ENCODE data around the gene TYMS. TPM values are rescaled to one million over a fixed set of nuclear protein-coding genes. Genes with fewer than 3 reads are reported as not detected.
A peak's percentile ranks its signal among the peaks of the same experiment; 100 is the strongest.

The TYMS gene
- polyA plus RNA-seq, 1 donor from 2014 or later = 3.3 TPM

DNA sequence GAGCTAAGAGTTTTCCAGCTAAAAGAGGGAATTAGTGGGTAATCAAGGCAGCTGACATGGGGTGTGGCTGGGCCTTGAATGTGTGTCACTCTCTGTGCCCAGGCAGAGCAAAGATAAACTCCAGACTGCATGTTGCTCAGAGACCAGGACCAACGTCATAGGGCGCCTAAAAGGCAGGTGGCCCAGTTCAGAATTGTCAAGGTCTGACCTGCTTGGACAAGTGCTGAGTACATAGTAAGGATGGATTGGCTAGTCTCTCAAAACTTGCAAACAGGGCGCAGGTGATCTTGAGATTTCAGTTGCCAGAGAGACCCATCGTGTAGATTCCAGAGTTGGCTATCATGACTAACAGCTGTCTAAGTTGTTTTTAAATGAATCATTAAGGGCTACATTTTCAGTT is 41.7 kb upstream of the TYMS start:
- Histone ChIP-seq H3K27me3 (ENCODE audit: insufficient read depth, low read depth, low read length) (no peaks in the 10 kb centered on the region), H3K4me3 (ENCODE audit: low read length) (no peak overlapping the region), H3K79me2 (replicated peaks; ENCODE audit: insufficient read depth, low read length) (no peaks in the 10 kb centered on the region), H3K9me2 (ENCODE audit: insufficient read depth, low read length) (no peaks in the 10 kb centered on the region), H3K27ac (ENCODE audit: low read length) (no peak overlapping the region), H2AFZ (ENCODE audit: low read depth, low read length) (no peak overlapping the region), H4K20me1 (ENCODE audit: insufficient read depth) (no peaks in the 10 kb centered on the region), H3F3A (ENCODE audit: insufficient read depth, low read length, poor library complexity, severe bottlenecking) (no peaks in the 10 kb centered on the region), H3K9ac (ENCODE audit: low read length) (no peak overlapping the region), H3K4me2 (ENCODE audit: low read length) (no peak overlapping the region), H3K36me3 (ENCODE audit: insufficient read depth, low read length) (no peaks in the 10 kb centered on the region), H3K9me3 (ENCODE audit: low read length) (no peaks in the 10 kb centered on the region)
- TF ChIP-seq, protein P1, sequence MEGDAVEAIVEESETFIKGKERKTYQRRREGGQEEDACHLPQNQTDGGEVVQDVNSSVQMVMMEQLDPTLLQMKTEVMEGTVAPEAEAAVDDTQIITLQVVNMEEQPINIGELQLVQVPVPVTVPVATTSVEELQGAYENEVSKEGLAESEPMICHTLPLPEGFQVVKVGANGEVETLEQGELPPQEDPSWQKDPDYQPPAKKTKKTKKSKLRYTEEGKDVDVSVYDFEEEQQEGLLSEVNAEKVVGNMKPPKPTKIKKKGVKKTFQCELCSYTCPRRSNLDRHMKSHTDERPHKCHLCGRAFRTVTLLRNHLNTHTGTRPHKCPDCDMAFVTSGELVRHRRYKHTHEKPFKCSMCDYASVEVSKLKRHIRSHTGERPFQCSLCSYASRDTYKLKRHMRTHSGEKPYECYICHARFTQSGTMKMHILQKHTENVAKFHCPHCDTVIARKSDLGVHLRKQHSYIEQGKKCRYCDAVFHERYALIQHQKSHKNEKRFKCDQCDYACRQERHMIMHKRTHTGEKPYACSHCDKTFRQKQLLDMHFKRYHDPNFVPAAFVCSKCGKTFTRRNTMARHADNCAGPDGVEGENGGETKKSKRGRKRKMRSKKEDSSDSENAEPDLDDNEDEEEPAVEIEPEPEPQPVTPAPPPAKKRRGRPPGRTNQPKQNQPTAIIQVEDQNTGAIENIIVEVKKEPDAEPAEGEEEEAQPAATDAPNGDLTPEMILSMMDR (IDR thresholded peaks at IDR 0.05; ENCODE audit: poor library complexity, severe bottlenecking) = no peak
- TF ChIP-seq EZH2 (IDR thresholded peaks at IDR 0.05; ENCODE audit: borderline replicate concordance, insufficient read depth, low read length, poor library complexity, severe bottlenecking) (no peak), MXI1 (conservative IDR thresholded peaks at IDR 0.05; ENCODE audit: poor library complexity, severe bottlenecking) (no peak), TAF1 (IDR thresholded peaks at IDR 0.05; ENCODE audit: low read depth) (no peak), SMC3 (conservative IDR thresholded peaks at IDR 0.05; ENCODE audit: poor library complexity) (no peak), POLR2AphosphoS5 (IDR thresholded peaks at IDR 0.05) (no peak), EP300 (conservative IDR thresholded peaks at IDR 0.05; ENCODE audit: poor library complexity, severe bottlenecking) (no peak), RAD21 (conservative IDR thresholded peaks at IDR 0.05) (no peak)
- TF ChIP-seq, protein P2, sequence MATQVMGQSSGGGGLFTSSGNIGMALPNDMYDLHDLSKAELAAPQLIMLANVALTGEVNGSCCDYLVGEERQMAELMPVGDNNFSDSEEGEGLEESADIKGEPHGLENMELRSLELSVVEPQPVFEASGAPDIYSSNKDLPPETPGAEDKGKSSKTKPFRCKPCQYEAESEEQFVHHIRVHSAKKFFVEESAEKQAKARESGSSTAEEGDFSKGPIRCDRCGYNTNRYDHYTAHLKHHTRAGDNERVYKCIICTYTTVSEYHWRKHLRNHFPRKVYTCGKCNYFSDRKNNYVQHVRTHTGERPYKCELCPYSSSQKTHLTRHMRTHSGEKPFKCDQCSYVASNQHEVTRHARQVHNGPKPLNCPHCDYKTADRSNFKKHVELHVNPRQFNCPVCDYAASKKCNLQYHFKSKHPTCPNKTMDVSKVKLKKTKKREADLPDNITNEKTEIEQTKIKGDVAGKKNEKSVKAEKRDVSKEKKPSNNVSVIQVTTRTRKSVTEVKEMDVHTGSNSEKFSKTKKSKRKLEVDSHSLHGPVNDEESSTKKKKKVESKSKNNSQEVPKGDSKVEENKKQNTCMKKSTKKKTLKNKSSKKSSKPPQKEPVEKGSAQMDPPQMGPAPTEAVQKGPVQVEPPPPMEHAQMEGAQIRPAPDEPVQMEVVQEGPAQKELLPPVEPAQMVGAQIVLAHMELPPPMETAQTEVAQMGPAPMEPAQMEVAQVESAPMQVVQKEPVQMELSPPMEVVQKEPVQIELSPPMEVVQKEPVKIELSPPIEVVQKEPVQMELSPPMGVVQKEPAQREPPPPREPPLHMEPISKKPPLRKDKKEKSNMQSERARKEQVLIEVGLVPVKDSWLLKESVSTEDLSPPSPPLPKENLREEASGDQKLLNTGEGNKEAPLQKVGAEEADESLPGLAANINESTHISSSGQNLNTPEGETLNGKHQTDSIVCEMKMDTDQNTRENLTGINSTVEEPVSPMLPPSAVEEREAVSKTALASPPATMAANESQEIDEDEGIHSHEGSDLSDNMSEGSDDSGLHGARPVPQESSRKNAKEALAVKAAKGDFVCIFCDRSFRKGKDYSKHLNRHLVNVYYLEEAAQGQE (IDR thresholded peaks at IDR 0.05; ENCODE audit: borderline replicate concordance) = no peak

DNA sequence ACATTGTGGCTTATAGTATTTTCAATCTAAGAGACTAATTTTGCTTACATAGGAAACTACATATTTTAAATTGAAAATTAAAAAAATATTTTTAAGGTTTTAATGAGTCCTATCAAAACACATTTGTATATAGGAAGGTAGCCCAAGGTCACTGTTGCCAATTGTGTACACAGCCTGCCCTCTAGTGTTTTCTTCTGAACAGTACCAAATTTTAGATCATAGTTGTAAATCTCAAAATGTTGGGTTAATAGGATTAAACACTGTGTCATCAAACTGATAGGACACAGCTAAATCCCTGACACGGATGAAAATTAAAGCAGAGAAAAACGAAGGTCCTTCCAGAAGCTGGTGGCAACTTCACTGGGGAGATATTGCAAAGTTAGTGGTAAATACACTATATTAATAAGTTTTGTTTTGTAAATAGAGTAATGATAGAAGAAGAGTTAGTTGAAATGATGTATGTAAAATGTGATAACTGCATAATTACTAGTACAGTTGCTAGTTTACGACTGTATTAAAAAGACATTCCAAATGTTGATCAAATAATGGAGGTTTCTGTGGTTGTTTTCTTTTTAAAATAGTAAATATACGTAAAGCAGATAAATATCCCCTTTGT is 41.0 kb upstream of the TYMS start:
- peak; percentile 96 for TF ChIP-seq SMC3 (conservative IDR thresholded peaks at IDR 0.05; ENCODE audit: poor library complexity)
- no peak for TF ChIP-seq TAF1 (IDR thresholded peaks at IDR 0.05; ENCODE audit: low read depth)
- peak; percentile 93 for TF ChIP-seq RAD21 (conservative IDR thresholded peaks at IDR 0.05)
- TF ChIP-seq, protein P1 (IDR thresholded peaks at IDR 0.05; ENCODE audit: poor library complexity, severe bottlenecking) = peak; percentile 86
- Histone ChIP-seq H3K4me2 (ENCODE audit: low read length) (no peak overlapping the region), H3K36me3 (ENCODE audit: insufficient read depth, low read length) (no peaks in the 10 kb centered on the region), H3K9me3 (ENCODE audit: low read length) (no peaks in the 10 kb centered on the region), H2AFZ (ENCODE audit: low read depth, low read length) (no peak overlapping the region), H4K20me1 (ENCODE audit: insufficient read depth) (no peaks in the 10 kb centered on the region), H3K27ac (ENCODE audit: low read length) (no peak overlapping the region), H3K9ac (ENCODE audit: low read length) (no peak overlapping the region), H3K27me3 (ENCODE audit: insufficient read depth, low read depth, low read length) (no peaks in the 10 kb centered on the region), H3F3A (ENCODE audit: insufficient read depth, low read length, poor library complexity, severe bottlenecking) (no peaks in the 10 kb centered on the region), H3K9me2 (ENCODE audit: insufficient read depth, low read length) (no peaks in the 10 kb centered on the region), H3K4me3 (ENCODE audit: low read length) (no peak overlapping the region), H3K79me2 (replicated peaks; ENCODE audit: insufficient read depth, low read length) (no peaks in the 10 kb centered on the region)
